Posterior vena cava (tissue), 2 donors: Measurements from ENCODE around the gene PLEKHA5. TPM values are rescaled to one million over a fixed set of nuclear protein-coding genes. Genes with fewer than 3 reads are reported as not detected.
"Not testable (repeated sequence)": the region's sequence is repeated elsewhere in the genome, so short reads cannot be mapped to it uniquely, and the experiment has no call there.

ENCODE experiments used
- DNase-seq: peaks from one replicate; pipeline ENCODE4 v3.0.0-alpha.2; 2020; ENCODE audit warnings: low spot score
- intact Hi-C, 2 donors: fragments of 100-400 bp; cut with DNase I; formaldehyde crosslinking; loops; one replicate each; pipeline versions ENCODE4 v1.14.1 to v1.14.2; 2022 to 2023
- total RNA-seq, 2 donors: library from RNA; stranded (reverse); fragmentation: NEBNext Ultra II Directional; extraction: Animal tissue kit (Norgen Biotek cat#: 25700); gene quantifications; one replicate each; pipeline ENCODE4 v1.2.1, GENCODE V29; 2021
- donor health status: DM: yes; HTN: yes; CAD: no.
- donor health status: DM: yes; HTN: yes; CAD: no.

The PLEKHA5 gene
- total RNA-seq, 2 donors from 2014 or later = 22.5 to 27.4 TPM

DNA sequence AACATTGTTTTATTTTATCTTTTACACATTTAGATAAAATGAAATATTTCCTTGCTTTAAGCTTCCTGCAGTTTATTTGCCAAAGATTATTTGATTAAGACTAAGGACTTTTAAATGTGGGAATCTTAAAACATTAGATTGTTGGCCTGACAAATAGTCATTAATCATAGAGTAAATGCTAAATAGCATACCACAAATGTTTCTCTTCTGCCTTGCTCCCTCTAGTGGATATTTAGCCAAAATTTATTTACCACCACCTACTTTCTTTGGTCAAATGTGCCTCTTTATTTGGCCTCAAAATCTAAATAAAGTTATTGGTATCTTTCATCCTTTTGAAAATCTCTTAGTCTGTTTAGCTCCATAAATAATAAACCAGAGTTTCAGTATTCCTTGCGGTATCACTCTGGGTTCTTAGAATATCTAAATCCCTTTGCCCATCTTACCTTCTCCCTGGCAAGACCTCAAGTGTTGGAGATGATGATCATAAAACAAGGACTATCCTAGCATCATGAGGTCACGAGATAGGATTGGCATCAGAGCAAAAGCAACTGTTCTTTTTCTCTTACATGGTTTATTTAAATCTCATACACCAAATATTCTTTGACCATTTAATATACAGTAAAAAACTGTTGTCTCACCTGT, 159.2 kb downstream of the PLEKHA5 start:
- intact Hi-C loops = no loop called here
- DNase-seq = no peak

DNA sequence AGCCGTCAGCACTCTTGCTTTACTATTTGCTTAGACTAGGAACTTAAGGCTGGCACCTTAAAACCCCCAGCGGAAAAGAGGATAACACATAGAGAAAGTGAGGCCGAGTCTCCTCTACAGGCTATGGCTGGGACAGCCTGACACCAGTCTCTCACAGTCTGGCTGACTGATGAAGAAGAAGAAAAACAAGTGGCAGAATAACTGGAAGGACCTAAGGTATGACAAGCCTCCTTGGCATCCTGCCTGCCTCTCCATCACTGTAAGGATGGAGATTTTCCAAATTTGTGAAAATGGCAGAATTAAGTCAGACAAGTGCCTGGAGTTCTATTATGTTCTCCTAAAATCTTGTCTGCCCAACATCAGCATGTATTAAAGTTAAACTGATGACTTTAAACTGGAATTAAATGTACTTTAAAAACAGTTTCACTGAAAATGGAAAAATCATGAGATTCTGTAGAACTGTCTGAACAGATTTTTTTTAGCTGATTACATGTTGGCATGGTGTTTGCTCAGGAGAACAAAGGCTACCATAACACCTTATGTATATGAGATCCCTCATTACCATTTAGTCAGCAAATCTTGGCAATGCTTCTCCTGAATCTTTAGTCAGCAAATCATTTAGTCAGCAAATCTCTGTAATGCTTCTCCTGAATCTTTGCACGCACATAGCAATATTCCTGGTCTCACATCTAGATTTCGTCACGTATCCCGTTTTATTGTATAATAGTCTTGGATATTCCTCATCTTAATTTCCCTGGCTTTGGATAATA, 169.5 kb downstream of the PLEKHA5 start:
- no peak for DNase-seq
- intact Hi-C loops = no loop called here

DNA sequence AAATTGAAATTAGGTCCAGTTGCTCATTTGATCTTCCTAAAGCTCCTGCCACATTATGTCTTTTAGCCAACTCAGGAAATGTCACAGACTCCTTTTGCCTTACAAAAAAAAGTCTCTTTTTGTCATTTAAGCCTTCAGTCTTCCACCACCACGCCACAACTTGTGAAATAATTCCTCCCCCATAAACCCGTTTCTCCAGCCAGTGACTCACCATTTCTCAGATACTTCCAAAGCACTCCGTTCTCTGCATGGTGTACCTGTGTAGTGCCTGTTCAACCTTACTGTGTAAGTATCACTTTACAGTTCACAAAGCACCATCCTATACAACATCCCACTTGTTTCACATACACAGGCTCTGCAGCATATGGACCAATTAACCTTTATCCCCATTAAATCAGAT, 170.2 kb downstream of the PLEKHA5 start:
- intact Hi-C loops = no loop called here
- no peak for DNase-seq

DNA sequence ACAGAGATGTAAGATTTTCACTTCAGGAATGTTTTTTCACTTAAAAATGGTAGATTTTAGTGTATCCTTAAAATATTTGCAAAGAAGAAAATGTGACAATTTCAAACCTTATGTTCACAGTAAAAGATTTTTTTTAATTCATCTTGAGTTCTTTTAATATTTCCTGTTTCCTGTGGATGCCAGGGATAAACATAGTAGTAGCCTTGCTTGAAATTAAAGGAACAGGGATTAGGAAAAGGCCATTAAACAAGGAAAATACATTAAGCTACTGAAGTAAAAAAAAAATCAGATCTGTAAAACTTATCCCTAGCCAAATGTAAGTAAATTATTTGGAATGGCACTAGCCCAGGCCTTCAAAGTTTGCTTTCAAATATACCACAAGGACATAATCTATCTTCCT, 171.7 kb downstream of the PLEKHA5 start:
- intact Hi-C loops = no loop called here
- DNase-seq = no peak

DNA sequence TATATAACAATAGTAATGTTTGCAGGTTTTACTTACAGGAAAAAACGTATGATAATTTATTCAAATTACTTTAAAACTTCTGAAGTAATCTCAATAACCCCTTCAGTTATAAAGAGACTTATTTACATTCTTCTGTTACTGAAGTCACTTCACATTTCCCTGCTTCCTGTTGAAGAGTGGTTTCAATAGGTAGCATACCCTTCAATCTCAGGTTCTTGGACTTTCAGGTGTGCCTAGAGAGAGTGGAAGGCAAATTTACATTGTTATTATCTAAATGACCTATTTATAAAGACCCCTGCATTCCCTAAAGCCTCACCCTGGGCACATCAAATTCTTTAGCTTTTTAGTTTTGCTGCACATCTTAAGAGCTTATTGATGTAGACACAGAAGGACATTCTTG, 172.2 kb downstream of the PLEKHA5 start:
- intact Hi-C loops = no loop called here
- DNase-seq = no peak

DNA sequence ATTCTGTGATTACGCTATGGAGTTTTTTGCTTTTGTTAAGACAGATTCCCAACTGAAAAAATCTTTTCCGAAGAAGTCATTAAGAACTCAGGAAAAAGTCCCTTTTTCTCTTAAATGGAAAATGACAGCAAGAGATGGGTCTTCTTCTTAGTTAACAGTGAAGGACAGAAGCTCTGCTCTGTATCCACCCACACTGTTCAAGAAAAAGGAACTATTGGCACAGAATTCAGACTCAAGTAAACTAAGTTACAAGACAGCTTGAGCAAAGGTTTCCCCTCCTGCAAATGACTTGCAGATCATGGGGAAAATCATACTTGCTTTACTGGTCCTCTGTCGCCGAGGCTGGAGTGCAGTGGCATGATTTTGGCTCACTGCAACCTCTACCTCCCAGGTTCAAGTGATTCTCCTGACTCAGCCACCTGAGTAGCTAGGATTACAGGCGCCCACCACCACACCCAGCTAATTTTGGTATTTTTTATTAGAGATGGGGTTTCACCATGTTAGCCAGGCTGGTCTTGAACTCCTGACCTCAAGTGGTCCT, 172.6 kb downstream of the PLEKHA5 start:
- DNase-seq = no peak
- intact Hi-C loops = no loop called here

DNA sequence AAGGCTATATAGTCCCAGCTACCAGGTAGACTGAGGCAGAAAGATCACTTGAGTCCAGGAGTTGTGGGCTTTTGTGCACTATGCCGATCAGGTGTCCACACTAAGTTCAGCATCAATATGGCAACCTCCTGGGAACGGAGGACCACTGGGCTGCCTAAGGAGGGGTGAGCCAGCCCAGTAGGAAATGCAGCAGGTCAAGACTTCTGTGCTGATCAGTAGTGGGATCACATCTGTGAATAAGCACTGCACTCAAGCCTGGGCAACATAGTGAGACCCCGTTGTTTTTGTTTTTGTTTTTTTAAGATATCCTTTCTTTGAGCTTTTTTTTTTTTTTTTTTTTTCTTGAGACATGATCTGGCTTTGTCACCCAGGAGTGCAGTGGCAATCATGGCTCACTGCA, 174.0 kb downstream of the PLEKHA5 start:
- intact Hi-C loops = no loop called here
- no peak for DNase-seq

DNA sequence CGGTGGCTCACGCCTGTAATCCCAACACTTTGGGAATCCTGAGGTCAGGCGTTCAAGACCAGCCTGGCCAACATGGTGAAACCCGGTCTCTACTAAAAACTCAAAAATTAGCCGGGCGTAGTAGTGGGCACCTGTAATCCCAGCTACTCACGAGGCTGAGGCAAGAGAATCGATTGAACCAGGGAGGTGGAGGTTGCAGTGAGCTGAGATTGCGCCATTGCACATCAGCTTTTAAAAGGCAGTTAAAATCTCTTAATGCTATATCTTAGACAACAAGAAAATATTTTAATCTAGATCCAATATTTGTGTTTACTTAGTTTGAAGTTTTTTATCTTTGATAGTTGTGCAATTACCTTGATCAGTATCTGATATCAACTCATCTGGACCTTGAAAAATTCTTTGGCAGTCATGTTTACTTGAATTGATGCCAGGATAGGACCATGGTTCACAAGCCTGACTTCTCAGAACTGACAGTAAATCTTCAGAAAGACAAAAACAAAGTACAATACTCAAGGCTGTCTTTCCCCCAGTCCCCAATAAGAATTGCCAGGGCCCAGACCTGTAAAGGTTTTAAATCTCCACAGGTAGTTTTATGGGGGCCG, 174.7 kb downstream of the PLEKHA5 start:
- intact Hi-C loops = no loop called here
- no peak for DNase-seq

DNA sequence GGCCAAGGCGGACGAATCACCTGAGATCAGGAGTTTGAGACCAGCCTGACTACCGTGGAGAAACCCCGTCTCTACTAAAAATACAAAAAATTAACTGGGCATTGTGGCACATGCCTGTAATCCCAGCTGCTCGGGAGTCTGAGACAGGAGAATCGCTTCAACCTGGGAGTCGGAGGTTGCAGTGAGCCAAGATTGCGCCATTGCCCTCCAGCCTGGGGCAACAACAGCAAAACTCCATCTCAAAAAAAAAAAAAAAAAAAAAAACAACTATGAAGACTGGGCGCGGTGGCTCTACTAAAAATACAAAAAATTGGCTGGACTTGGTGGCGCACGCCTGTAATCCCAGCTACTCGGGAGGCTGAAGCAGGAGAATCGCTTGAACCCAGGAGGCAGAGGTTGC, 176.1 kb downstream of the PLEKHA5 start:
- DNase-seq, intact Hi-C loops: not testable (repeated sequence)

DNA sequence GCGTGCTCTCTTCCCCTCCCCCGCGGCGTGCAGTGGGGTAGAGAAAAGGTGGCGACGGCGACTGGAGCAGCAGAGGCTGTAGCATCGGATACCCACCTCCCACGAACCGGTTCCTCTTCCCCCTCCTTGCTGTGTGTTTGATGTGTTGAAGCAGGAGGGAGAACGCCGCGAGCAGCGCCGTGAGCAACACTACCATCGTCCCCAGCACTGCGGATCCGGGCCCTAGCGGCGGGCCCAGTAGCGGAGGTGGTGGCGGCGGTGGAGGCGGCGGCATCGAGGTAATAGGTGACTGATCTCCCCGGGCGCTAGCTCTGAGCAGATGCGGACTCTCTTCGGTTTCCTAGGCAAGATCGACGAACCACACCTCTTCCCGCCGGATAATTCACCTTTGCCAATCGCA, 176.8 kb downstream of the PLEKHA5 start:
- intact Hi-C loops = no loop called here
- DNase-seq = no peak

DNA sequence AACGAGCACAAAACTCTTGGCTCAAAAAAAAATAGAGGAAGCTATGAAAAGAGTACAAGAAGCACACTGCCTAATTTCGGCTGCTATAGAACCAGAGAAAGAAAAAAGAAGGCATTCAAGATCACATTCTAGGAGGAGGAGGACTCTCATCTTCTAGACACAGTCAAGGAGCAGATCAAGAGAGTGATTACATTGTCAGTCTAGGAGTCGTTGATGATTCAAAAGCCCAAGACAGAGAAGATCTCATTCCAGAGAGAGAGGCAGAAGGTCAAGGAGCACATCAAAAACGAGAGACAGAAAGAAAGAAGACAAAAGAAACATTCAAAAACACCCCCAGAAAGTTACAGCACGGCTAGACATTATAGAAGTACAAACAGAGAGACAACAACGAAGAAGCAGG, 177.9 kb downstream of the PLEKHA5 start:
- no peak for DNase-seq
- intact Hi-C loops = no loop called here

DNA sequence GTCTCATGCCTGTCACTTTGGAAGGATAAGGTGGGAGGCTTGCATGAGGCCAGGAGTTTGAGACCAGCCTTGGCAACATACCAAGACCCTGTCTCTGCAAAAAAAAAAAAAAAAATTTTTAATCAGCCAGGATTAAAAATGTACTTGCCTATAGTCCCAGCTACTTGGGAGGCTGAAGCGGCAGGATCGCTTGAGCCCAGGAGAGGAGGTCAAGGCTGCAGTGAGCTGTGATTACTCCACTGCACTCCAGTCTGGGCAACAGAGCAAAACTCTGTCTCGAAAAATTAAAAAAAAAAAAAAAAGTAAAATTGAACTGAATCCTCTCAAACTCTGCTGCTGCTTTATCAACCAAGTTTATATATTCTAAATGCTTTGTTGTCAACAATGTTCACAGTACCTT, 181.6 kb downstream of the PLEKHA5 start:
- DNase-seq = no peak
- intact Hi-C loops = no loop called here

DNA sequence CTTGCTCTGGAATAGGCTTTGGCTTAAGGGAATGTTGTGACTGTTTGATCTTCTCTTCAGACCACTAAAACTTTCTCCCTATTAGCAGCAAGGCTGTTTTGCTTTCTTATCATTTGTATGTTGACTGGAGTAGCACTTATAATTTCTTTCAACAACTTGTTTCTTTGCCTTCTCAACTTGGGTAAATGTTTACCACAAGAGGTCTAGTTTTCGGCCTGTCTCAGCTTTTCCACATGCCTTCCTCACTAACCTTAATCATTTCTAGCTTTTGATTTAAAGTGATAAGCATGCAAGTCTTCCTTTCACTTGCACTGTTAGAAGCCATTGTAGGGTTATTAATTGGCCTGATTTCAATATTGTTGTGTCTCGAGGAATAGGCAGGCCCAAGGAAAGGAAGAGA, 183.1 kb downstream of the PLEKHA5 start:
- DNase-seq = no peak
- intact Hi-C loops = no loop called here

DNA sequence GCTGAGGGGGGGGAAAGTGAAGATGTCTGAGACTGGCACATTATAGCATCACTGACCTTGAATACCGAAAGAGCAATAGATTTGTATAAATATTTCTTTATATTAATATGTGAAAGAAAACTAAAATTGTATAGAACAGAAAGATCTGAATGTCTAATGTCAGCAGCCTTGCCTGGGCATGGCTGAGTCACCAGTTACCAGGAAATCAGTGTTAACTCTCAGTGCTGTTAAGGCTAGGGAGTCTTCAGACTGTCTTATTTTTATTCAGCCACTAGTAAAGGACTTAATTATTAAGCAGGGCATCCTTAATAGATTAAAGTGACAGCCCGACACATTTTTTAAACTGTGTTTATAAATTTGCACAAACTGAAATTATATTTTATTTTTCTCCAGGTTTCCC, 186.9 kb downstream of the PLEKHA5 start:
- no peak for DNase-seq

DNA sequence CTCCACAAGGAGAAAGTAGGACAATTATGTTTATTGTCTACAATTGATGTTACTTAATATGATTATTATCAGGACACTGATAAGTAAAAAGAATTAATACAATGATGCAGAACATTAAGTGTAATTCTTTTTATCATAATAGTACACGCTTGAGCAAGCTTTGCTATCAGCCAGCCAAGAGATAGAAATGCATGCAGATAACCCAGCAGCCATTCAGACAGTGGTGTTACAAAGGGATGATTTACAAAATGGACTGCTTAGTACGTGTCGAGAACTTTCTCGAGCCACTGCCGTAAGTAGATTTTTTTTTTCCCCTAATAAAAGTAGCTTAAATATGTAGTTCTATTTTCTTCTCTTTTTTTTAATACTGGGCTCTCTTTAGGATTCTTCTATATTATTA, 192.8 kb downstream of the PLEKHA5 start:
- intact Hi-C loops = no loop called here
- no peak for DNase-seq

More for the DNA sequence above, 186.9 kb downstream of the PLEKHA5 start:
- intact Hi-C loops = no loop called here

DNA sequence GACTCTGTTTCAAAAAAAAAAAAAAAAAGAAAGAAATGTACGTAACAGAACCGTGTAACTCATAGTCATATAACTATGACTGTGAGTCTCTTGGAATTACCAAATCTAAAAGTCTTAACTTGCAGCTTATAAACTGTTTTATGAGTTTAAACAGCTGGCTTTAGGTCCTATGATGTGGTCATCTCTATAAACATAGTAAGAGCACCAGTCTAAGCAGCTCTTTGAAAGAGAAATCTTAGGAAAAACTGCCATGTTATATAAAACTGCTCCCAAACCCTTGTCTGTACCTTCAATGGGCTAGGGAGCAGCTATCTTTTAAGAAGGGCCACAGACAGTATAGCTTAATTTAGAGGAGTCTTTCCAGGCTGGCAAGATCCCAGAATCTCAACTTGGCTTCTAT, 194.3 kb downstream of the PLEKHA5 start:
- intact Hi-C loops = no loop called here
- no peak for DNase-seq

DNA sequence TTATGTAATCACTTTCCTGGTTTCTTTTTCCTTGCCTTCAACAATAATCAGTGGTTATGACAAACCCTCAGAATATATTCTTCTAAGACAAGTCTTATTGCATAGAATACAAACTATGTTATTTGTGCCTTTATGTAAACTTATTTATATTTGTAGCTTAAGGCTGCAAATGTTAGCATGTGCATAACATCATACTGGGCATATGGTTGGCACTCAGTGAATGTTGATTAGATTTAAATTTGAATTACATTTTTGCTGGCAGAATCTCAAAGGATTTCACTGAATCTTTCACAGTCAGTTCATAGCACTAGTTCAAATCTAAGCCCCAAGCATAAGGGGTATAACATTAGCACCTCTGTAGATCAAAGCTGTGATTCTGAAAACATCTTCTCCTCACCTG, 196.6 kb downstream of the PLEKHA5 start:
- intact Hi-C loops = no loop called here
- DNase-seq = no peak

DNA sequence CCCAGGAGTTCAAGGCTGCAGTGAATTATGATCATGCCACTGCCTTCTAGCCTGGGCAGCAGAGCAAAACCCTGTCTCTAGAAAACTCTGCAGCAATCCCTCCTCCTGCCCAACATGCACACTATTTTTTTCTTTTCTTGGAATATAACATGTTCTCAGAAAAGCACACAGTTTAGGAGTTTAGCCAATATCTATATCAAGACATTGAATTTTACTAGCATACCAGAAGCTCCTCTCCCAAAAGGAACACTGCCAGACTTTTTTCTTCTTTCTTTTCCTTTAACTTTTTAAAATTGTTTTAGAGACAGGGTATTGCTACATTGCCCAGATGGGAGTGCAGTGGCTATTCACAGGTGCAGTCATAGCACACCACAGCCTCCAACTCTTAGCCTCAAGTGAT, 202.7 kb downstream of the PLEKHA5 start:
- no peak for DNase-seq
- intact Hi-C loops = no loop called here

DNA sequence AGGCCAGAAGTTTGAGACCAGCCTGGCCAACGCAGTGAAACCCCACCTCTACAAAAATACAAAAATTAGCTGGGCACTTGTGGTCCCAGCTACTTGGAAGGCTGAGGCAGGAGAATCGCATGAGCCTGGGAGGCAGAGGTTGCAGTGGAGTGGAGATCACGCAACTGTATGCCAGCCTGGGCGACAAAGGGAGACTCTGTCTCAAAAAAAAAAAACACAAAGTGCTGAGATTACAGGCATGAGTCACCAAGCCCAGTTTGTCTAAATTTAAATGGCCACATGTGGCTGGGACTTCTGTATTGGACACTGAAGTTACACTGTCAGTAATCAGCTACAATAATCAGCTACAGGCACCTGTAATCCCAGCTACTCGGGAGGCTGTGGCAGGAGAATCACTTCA, 208.9 kb downstream of the PLEKHA5 start:
- intact Hi-C loops = no loop called here
- no peak for DNase-seq

DNA sequence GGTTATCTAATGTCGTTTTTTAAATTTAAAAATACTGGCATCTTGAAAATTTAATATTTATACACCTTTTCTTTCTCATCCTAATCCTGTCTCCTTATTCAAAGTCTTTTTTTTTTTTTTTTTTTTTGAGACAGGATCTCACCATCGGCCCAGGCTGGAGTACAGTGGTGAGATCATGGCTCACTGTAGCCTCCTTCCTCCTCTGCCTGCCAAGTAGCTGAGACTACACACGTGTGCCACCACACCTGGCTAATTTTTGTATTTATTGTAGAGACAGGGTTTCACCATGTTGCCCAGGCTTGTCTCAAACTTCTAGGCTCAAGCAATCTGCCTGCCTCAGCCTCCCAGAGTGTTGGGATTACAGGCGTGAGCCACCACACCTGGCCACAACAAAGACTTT, 221.3 kb downstream of the PLEKHA5 start:
- intact Hi-C loops = not testable (repeated sequence)

DNA sequence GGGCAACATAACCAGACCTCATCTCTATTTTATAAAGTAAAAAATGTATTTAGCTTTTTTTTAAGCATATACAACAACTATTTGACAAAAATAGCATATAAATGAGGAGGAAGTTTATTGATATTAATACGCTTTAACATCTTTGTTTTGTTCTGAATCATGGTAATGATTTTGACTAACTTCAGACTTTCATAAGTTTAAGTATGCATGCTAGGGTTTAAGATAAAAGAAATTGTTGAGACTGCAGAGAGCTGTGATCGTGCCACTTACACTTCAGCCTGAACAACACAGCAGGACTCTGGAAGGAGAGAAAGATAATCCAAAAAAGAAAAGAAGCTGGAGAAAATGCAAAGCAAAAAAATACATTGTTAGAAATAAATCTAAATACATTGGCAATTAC, 221.8 kb downstream of the PLEKHA5 start:
- no peak for DNase-seq
- intact Hi-C loops = no loop called here

More for the DNA sequence above, 221.3 kb downstream of the PLEKHA5 start:
- not testable (repeated sequence) for DNase-seq
